GM19324 (cell line): ENCODE measurements around the gene BHLHA15.

Experiments
- ATAC-seq: cut with Tn5 transposase; IDR thresholded peaks from one replicate; pipeline ENCODE4 v1.9.1; 2021; ENCODE audit warnings: mild to moderate bottlenecking, moderate library complexity; ENCODE audit not compliant: unreplicated experiment, low FRiP score

BHLHA15 gene

DNA sequence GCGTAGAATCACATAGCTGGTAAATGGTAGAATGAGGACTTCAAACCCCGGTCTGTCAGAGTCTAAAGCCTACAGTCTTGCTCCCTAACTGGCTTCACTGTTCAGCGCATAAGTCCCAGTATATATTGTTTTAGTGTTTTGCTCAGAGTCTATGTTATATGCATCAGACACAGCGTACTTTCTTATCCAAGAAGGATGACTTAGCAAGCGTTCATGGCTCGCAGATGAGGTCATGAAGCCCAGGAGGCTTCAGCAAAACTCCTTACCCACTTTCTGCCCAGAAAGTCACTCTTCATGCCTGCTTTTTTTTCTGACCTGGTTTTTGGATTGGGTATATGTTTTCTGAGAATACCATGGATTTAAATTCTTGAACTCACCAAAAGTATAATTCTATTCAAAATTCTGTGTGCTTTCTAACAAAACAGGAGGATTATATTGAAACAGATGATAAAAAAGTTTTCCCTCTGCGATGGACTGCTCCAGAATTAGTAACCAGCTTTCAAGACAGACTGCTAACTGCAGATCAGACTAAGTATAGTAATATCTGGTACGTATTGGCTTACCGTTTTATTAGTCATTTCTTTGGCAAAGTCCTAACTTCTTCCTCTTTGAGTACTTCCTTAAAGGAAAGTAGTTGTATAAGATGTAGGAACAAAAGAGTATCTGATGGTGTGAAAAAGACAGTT is 24.6 kb upstream of the BHLHA15 start:
- no peak for ATAC-seq

- ATAC-seq, result no peak
Measured at GRCh38 chr7:98187138-98187502, 24.1 kb upstream of the BHLHA15 start.

GRCh38 chr7:98189559-98189958 is 21.7 kb upstream of the BHLHA15 start:
- no peak for ATAC-seq

- no peak for ATAC-seq
Measured at GRCh38 chr7:98191668-98192431, 19.4 kb upstream of the BHLHA15 start.

GRCh38 chr7:98192781-98193457 is 18.3 kb upstream of the BHLHA15 start:
- ATAC-seq, result no peak

DNA sequence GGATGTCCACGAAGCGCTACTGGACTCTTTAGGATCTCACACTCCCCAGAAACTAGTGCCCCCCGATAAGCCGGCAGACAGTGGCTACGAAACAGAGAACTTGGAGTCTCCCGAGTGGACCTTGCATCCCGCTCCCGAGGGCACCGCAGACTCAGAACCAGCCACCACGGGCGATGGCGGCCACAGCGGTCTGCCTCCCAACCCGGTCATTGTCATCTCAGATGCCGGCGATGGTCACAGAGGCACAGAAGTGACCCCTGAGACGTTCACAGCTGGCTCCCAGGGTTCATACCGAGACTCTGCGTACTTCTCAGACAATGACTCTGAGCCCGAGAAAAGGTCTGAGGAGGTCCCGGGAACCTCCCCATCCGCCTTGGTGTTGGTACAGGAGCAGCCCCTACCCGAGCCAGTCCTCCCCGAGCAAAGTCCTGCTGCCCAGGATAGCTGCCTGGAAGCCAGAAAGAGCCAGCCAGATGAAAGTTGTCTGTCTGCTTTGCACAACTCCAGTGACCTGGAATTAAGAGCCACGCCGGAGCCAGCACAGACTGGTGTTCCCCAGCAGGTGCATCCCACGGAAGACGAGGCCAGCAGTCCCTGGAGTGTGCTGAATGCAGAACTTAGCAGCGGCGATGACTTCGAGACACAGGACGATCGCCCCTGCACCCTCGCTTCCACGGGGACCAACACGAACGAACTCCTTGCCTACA is 17.6 kb upstream of the BHLHA15 start:
- no peak for ATAC-seq

GRCh38 chr7:98194186-98194585 is 17.1 kb upstream of the BHLHA15 start:
- ATAC-seq, result no peak

GRCh38 chr7:98194672-98195457 is 16.4 kb upstream of the BHLHA15 start:
- ATAC-seq, result no peak

- ATAC-seq, result no peak
Measured at GRCh38 chr7:98196706-98197605, 14.3 kb upstream of the BHLHA15 start.

DNA sequence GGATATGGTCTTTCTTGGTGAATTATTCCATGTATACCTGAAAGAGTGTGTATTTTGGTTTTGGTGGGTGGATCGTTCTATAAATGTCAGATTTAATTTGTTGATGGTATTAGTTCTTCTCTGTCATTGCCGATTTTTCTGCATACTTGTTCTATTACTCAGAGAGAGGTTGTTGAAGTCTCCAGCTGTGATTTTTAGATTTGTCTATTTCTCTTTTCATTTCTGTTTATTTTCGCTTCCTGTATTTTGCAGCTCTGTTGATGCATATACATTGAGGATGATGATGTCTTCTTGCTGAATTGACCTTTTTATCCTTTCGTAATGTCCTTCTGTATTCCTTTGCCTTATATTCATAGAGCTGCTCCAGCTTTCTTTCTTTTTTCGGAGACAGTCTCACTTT is 12.1 kb upstream of the BHLHA15 start:
- no peak for ATAC-seq

GRCh38 chr7:98200364-98200763 is 10.9 kb upstream of the BHLHA15 start:
- peak; percentile 41 for ATAC-seq

DNA sequence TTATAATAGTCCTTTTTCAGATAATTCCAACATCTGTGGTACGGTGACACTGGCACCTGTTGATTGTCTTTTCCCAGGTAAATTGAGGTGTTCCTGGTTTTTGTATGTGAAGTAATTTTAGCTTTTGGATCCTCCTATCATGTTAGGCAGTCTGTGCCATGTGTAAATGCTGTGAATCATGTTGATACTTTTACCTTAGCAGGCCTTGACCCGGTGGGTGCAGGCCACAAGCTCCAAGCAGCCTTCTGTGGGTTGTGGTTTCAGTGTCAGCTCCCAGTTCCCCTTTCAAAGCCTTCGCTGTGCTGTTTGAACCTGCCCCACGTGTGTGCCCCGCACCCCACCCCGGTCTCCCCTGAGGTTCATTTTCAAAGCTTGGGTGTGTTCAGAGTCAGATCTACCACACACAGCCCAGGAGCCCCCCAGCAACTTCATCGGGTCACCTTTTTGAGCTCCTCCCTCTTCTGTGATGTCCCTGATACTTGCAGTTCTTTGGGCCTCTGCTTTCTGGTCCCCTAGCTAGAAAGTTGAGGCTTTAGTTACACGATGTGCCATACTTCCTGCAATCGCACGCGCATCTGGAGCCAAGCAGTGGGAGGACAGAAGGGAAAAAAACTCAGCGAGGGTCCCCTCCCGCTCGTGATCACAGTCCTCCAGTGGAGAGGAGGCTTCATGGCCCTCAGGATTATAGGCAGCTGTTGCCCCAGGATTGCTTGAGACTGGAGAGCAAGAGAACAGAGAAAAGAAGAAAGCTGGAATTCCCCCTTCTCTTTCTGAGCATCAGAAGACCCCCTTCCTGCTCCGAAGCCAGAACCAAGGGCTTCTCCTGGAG is 8.7 kb upstream of the BHLHA15 start:
- ATAC-seq, result peak; percentile 98

GRCh38 chr7:98203261-98203963 is 7.8 kb upstream of the BHLHA15 start:
- ATAC-seq, result no peak

- no peak for ATAC-seq
Measured at GRCh38 chr7:98203964-98204605, 7.2 kb upstream of the BHLHA15 start.

GRCh38 chr7:98204670-98205069 is 6.6 kb upstream of the BHLHA15 start:
- ATAC-seq, result no peak

- no peak for ATAC-seq
Measured at GRCh38 chr7:98205162-98205845, 5.9 kb upstream of the BHLHA15 start.
